Skeletal muscle cell (primary cell): ENCODE results near the gene COL1A1.

ENCODE experiments used
- DNase-seq: peaks from one replicate; pipeline ENCODE4 v3.0.0-alpha.2; 2010; ENCODE audit warnings: low read depth
- H3K4me3 ChIP-seq: 2 replicates; pipeline ENCODE4 v1.5.1; 2011; ENCODE audit warnings: low read depth, mild to moderate bottlenecking, control low read depth, low read length, moderate library complexity

The COL1A1 gene

DNA sequence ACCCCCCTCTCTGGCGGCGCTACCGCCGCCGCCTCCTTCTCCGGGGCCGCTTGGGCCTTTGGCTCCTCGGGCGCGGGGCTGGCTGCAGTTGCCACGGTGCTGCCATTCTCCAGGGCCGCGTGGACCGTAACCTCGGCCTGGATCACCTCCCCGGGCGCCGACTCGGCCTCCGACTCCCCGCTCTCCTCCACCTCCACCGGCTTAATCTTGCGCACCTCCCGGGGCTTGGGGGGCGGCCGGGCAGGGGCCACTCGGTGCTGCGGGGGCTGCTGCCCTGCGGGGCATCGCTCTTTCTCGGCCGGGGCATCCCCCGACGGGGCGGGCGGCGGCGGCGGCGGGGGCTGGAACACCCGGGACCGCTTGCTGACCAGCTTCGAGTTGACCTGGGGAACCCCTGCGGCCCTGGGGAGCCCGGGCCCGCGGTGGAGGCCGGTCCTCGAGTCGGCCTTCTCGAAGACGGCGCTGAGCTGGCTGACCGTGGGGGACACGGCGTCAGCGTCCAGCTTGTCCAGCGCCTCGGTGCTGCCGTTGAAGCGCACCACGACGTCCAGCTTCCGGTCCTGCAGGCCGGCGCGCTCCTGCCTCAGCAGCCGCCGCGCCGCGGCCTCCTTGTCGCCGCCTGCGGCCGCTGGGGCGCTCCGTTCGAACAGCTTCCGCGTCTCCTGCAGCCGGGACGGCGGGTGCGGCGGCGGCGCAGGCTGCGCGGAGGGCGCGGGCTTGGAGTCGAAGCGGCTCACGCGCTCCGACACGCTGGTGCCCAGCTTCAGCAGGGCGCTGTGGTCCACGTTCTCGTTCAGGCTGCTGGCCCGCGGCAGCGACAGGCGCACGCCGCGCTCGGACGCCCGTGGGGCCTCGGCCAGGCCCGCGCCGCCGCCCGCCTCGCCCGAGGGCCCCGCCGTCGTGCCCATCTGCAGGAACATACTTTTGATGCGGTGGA, 51.7 kb downstream of the COL1A1 start:
- peak overlapping the region; percentile 68 for H3K4me3 ChIP-seq
- no peak for DNase-seq

DNA sequence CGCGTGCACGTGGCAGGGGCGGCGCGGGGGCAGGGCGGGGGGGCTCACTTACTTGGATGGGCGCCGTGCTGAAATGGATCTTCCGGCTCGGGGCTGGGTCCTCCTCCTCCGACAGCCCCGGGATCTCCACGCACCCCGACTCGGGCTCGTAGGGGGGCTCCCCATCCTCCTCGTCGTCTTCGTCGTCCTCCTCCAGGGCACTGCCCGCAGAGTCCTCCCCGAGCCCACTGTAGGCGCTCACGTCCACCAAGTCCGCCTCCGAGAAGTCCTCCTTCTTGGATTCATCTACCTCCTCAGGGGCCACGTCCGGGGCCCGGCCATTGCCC, 52.4 kb downstream of the COL1A1 start:
- DNase-seq: no peak
- peak overlapping the region; percentile 68 for H3K4me3 ChIP-seq

DNA sequence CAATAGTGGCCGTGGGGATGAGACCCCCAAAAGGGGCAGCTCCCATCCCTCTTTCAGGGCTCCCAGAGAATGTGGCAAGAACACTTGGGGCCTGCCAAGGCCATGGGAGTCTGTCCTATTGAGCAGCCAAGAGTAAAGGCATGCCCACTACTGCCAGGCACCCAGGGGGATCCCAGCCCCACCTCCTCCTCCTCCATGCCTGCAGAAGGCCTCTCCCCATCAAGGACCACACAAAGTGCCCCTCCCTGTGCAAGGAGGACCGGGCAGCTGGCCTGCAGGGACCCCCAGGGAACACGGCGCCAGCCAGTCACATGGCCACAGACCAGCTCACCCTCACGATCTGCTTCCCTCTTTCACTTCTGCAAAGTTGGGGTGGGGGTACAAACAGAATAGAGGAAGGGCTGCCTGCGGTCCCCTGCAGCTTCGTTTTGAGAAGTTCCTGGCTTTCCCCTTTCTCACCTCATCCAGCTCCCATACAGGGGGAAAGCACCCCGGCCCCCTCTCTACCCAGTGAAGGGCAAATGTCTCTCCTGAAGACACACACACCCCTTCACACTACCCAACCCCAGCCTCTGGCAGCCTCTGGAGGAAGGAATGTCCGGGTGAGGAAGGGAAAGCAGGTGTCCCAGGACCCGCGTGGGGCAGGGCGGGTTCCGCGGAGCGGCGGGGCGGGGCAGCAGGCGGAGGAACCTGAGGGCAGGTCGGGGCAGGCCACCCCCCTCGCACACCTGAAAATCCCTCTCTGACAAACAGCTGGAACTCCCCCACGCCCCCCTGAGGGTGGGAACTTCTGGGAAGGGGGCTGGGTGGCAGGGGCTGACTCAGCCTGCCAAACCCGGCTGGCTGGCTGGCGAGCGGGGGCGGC, 53.0 kb downstream of the COL1A1 start:
- H3K4me3 ChIP-seq: peak overlapping the region; percentile 68
- no peak for DNase-seq

GRCh38 chr17:50147841-50148225, 53.6 kb downstream of the COL1A1 start:
- H3K4me3 ChIP-seq: peak overlapping the region; percentile 68
- no peak for DNase-seq

- peak overlapping the region; percentile 68 for H3K4me3 ChIP-seq
- DNase-seq: no peak
These were observed 54.3 kb downstream of the COL1A1 start for GRCh38 chr17:50146927-50147665.

DNA sequence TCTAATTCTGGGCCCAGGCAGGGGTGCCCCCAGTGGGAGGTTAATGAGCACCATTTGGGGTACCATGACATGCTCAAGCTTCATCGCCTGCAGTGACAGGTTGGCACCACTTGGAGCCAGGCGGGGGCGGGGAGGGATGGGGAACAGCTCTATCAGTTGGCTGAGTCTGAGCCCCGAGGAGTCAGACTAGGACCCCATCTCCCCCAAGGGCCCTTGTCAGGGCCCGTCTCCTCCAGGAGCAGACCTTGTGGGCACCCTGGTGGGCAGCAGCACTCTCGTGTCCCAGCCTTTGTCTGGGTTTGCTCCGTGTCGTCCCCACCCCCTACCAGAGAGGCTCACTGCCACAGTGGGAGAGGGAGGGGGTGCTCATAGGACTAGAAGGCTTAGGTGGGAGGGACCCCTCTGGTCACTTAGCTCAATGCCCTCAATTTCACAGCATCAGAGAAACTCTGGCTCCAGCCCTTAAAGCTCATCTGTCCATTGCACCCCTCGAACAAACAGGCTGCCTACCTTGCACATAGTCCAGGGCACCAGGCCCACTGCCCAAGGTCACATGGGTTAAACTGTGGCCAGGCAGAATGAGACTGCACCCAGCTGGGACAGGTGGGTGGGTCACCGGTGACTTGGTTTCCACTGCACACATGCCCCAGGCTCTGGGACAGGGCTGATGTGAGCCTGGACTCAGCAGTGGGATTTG, 55.1 kb downstream of the COL1A1 start:
- no peak for DNase-seq
- peak overlapping the region; percentile 68 for H3K4me3 ChIP-seq

GRCh38 chr17:50145532-50146229, 55.8 kb downstream of the COL1A1 start:
- no peak overlapping the region for H3K4me3 ChIP-seq
- no peak for DNase-seq

DNA sequence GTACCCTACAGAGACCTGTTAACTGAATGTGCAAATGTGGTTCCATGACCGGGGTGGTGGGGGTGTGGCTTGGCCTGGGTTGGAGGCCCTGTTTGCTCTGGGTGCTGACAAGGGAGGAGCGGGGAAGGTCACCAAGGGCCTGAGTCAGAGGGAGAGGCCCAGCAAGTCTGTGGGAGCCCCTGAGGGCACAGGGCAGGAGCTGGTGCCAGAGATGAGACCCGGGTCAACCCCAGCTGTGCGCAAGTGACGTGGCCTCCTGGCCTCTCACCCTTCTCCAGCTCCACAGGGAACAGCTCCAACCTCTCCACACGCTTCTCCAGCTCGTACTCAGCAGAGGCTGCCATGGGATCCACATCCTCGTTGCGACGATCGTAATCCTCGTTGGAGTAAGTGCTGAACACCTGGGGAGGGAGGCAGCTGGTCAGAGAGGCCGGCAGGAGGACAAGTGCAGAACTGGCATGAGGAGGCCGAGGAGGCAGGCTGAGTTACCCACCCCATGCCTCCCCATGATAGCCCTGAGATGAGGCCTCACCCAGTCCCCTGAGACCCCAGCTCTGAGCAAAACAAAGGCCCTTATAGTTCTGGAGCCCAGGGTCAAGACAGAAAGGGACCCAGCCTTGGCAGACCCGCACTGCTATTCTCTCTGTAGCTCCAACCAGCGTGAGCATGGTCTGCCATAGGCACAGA, 56.4 kb downstream of the COL1A1 start:
- no peak overlapping the region for H3K4me3 ChIP-seq
- no peak for DNase-seq

- DNase-seq: no peak
- H3K4me3 ChIP-seq: no peak overlapping the region
These were observed 57.1 kb downstream of the COL1A1 start for GRCh38 chr17:50144355-50144754.

DNA sequence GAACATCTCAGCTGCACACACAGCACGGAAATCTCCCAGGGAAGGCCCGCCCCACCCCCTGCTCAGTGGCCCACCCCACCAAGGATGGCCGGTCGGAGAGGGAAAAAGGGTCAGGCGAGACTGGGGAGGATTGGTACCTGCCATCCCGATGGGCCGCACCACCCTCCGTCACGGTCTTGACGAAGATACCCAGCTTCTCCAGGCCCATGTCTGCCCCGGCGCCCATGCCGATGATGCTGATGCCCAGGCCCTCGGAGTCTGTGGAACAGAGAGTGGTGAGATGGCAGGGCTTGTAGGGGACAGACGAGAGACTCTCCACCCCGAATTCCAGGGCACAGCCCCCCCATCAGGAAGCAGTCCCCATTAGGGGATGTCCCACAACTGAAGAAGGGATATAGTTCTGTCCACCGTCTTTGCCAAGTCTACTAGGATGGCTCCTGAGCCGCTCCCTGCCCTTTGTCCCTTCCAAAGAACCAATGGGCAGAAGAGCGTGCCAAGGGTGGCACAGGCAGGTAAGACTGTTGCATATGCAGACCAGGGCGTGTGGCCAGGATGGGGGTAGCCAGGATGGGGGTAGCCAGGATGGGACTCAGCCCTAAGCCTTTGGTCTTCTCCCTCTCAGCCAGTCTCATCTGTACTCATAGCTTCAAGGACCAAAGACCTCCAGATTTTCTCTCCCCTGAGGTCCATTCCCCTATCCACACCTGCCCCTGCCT, 57.8 kb downstream of the COL1A1 start:
- no peak overlapping the region for H3K4me3 ChIP-seq
- DNase-seq: no peak

DNA sequence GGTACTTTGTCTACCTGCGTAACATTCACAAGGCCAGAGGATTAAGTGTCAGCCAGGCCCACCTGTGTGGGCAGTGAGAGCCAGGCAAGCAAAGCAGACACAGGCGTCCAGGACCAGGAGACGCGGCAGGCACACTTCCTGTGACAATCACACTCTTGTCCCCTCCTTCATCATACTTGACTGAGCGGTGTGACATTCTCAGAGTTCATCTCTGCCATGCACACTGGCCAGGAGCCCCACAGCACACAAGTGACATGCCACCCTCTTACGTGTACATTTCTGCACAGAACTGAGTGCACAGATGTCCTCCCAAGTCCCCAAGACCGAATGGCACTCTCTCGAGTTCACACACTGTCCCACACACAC, 59.7 kb downstream of the COL1A1 start:
- no peak overlapping the region for H3K4me3 ChIP-seq

GRCh38 chr17:50141026-50141744, 60.2 kb downstream of the COL1A1 start:
- DNase-seq: no peak

More for the DNA sequence above, 59.7 kb downstream of the COL1A1 start:
- DNase-seq: no peak

DNA sequence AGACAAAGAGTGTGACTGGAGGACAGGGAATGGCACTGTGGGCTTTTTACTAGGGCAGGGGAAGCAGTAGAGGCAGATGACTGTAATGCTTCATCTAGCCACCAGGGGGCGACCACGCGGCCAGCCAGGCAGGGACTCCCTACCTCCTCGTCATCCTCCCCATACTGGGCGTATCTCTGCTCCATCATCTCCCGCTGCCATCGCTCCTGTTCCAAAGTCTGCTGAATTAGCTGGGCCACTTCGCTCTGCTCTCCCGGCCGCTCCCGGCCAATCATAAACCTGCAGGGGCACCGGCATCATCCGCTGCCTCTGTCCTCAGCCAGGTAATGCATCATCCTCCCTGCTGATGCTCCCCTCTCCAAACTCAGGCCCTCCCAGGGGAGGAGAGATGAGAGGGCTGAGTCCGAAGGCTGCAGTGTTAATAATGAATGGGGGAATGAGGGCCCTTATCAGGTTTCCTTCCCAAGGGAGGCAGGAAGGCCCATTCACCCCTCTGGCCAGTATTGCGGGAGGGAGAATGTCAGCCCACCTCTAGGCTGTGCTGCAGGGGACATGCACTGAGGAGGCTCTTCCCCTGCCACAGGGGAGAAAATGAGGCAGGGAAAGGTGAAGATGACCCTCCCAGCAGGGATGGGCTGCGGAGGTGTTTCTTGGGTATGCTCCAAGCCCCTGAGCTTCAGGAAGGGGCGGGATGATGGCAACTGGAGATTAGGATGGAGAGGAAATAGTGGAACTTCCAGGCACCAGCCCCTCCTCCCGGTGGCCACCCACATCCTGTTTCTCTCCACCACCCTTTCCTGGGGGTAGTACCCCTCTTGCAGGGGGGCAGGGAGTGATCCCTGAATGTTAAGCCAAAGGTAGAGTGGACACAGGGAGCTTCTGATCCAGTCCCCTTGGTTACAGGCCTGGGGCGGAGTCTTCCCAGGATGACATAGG, 61.2 kb downstream of the COL1A1 start:
- no peak for DNase-seq
- H3K4me3 ChIP-seq: no peak overlapping the region

More at GRCh38 chr17:50141026-50141744, 60.2 kb downstream of the COL1A1 start:
- H3K4me3 ChIP-seq: no peak overlapping the region

- no peak for DNase-seq
- H3K4me3 ChIP-seq: no peak overlapping the region
These were observed 62.1 kb downstream of the COL1A1 start for GRCh38 chr17:50139185-50139783.

GRCh38 chr17:50137042-50137441, 64.4 kb downstream of the COL1A1 start:
- no peak overlapping the region for H3K4me3 ChIP-seq
- DNase-seq: no peak
